Medulla oblongata (tissue), 1 donor: ENCODE results near the gene HIVEP3.

Experiments used
- DNase-seq: peaks from one replicate; pipeline ENCODE4 v3.0.0-alpha.2; 2015; ENCODE audit errors: extremely low spot score

Gene HIVEP3

GRCh38 chr1:41666981-41667631, 251.6 kb downstream of the HIVEP3 start:
- DNase-seq, result no peak

DNA sequence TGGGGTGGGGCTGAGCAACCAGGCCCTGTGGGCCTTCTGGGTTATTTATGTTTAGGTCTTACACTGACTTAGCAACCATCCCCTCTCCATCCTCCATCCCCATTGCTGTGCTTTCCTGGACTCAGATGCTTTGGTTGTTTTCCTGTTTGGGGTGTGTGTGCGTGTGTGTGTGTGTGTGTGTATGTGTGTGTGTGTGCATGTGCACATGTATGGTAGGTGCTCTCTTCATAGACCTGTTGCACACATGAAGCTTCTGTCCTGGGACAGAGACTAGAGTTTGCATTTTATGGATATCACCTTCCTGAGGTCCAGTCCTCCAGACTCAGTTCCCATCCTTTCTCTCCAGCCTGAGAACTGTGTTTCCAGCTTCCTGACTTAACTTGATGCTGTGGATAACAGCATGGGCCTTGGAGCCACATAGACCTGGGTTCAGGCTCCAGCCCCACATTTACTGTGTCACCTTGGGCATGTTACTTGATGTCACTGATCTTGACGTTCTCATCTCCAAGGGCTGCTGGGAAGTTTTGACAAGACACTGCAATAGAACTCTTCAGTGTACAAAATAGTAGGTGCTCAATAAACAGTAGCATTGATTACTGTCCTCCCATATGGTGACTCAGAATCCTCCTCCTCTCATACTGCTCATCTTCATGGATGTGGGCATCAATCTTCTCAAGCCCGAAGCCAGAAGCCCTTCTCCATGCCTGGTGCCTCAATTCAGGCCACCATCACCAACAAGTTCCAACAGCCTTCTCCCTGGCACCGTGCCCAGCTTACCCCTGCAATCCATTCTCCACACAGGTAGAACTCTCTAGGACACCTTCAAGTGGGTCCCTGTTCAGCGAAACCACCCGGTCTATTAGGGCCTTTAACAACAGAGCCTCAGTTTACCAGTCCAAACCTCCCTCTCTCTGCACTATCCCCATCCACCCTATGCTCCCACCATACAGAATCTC, 252.5 kb downstream of the HIVEP3 start:
- no peak for DNase-seq

- DNase-seq, result no peak
Measured at GRCh38 chr1:41664861-41665640, 253.7 kb downstream of the HIVEP3 start.

DNA sequence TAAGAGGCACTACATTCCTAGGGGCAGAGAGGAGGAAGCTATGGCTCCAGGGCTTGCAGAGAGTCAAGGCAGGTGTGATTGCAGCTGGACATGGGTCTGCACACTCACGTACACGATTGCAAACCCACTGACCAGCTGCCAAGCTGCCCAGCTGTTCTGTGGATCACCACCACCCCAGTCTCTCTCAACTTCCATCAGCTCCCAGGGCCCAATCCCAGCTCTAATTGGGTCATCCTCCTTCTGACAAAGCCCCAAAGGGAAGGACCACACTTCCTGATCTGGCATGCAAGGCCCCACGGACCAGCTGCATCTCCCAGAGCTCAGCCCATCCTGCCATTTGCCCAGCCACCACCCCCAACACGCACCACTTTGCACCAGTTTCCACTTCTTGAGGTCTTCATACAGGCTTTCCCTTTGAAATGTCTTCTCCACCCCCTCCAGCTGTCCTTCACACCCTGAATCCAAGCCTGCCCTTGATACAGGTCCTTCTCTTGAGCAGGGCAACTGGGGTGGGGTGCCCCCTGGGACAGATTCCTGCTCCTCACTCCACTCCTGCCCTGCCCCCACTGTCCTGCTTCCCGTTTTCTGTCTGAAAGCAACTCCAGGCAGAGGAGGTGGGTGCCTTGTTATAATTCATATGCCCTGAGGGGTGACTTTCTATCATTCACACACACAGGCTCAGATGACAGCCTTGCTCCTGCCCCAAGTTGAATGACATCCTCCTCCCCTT, 254.9 kb downstream of the HIVEP3 start:
- DNase-seq, result no peak

DNA sequence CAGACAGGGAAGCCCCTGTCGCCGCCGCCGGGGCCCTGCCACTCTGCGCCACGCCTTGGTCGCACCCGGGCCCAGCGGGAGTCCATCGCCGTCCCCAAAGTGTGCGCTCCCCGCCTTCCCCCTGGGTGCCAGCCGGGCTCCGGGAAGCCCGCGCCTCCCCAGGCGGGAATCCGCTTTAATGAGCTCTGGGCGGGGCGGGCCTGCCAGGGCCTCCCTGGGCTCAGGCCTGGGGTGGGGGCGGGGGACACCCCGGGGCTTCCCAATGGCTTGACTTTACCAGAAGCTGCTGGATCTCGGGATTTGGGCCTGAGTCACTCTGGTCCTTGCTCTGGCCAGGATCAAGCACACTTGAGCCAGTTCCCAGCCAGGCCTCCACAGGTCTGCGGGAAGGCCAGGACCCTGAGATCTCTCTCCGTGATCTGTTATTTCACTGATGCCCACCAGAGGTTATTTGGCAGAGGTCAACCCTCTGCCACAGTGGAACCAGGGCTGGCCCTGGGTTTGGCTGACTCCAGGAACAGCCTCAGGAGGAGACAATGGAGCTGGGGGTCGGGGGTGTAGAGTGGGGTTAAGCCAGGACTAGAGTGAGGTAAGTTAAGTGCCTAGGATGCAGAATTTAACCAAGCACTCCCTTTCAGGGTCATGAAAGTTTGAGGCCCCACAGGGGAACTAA, 255.8 kb downstream of the HIVEP3 start:
- peak; percentile 41 for DNase-seq

DNA sequence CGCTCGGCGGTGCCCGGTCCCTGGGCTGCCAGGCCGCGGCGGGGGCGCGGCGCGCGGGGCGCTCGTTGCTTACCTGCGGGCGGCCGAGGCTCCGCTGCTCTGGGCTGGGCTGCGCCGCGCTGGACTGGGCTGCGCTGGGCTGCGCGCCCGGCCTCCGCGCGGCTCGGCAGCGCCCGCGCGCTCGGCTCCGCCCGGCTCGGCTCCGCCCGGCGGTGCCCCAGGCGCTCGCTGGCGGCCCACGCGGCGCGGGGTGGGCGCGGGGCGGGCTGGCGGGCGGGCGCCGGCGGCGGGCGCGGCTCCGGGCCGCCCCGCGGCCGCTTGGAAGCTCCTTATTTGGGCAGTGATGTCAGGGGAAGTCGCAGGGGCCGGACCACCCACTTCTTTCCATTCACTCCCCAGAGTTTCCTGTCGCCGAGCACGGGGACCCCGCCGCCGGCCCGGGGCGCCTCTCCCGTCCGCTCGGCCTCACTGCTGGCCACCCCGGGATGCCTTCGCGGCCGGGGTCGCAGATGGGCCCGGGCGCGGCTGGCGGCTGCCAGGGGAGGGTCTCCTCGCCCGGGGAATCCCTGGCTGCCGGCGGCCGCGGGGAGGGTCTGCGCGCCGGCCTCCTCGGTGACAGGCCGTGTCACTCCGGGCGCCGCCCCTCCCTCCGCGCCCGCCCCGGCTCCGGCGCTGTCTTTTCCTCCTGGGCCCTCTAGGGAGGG, 256.5 kb downstream of the HIVEP3 start:
- DNase-seq, result peak; percentile 74

GRCh38 chr1:41661428-41662060, 257.2 kb downstream of the HIVEP3 start:
- peak; percentile 39 for DNase-seq

- DNase-seq, result no peak
Measured at GRCh38 chr1:41660570-41661427, 257.9 kb downstream of the HIVEP3 start.

DNA sequence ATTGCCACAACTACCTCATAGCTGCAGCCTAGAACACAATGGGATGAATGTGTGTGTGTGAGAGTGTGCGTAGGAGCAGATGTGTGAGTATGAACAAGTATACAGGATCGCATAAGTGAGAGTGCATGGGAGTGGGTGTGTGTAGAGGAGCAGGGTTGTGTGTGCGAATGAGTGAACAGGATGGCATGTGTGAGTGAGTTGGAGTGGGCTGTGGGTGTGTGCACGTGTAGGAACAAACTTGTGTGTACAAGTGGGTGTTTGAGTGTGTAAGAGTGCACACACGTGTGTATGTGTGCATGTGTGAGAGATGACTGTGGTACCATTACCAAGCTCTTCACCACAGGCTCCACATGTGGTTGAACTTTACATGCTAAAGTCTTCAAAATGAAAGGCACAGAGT, 258.8 kb downstream of the HIVEP3 start:
- DNase-seq, result no peak

GRCh38 chr1:41659159-41659495, 259.6 kb downstream of the HIVEP3 start:
- DNase-seq, result no peak

GRCh38 chr1:41658431-41659158, 260.1 kb downstream of the HIVEP3 start:
- peak; percentile 64 for DNase-seq

DNA sequence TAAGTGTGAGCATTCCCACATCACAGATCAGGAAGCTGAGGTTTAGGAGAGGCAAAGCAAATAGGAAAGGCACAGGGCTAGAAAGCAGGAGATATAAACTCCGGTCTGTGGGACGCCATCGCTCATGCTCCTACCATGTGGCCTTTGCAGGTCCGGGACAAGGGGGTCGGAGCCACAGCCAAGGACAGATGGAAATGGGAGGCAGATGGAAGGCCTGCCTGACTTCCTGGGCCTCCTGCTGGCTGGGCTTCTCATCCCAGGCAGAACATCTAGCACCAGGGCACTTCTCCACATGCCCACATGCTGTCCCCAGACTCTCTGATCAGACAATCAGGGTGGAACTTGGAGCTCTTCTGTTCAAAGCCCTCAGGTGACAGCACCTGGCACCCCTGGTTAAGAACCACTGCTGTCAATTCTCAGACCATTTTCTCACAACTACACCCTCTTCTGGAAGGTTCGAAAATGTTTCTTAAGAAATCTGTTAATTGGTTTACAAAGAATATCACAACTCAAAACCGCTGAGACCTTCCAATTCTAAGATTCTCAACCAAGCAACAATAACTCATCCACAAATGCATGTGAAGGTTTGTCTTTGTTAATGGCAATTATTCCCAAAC, 260.9 kb downstream of the HIVEP3 start:
- DNase-seq, result no peak

GRCh38 chr1:41656825-41657500, 261.8 kb downstream of the HIVEP3 start:
- DNase-seq, result no peak

- DNase-seq, result no peak
Measured at GRCh38 chr1:41656068-41656467, 262.7 kb downstream of the HIVEP3 start.

- DNase-seq, result peak; percentile 33
Measured at GRCh38 chr1:41655632-41656031, 263.1 kb downstream of the HIVEP3 start.

GRCh38 chr1:41653574-41653973, 265.1 kb downstream of the HIVEP3 start:
- DNase-seq, result no peak
